IMR-90 (cell line): Measurements from ENCODE around the gene IL6. TPM values are rescaled to one million over a fixed set of nuclear protein-coding genes. Genes with fewer than 3 reads are reported as not detected.

Experiments used
- ATAC-seq: fragments of 200-7000 bp; cut with Tn5 transposase; 2 replicates; pipeline ENCODE4 v1.9.1; 2020; ENCODE audit warnings: low read depth, mild to moderate bottlenecking, moderate library complexity
- BruUV-seq: library from RNA; stranded (reverse); fragments of 400-500 nt; replicated peaks from 2 replicates; lab custom pipeline; 2021; lab: Mats Ljungman, UMichigan
- CTCF ChIA-PET: fragments of 300-600 bp; formaldehyde crosslinking; extraction: SDS; loops from one replicate; lab custom pipeline; 2021; ENCODE audit warnings: antibody characterized with exemption; lab: Yijun Ruan, JAX
- POLR2A ChIA-PET: fragments of 300-600 bp; sonication (Branson Sonifier 250); formaldehyde crosslinking; loops from one replicate; lab custom pipeline; 2022; ENCODE audit warnings: antibody characterized with exemption; ENCODE audit not compliant: unreplicated experiment; lab: Charles Lee
- DNase-seq: peaks from one replicate; pipeline ENCODE4 v3.0.0; 2013
- H2AFZ ChIP-seq: replicated peaks from 2 replicates; pipeline ENCODE3; 2013; ENCODE audit warnings: low read length, mild to moderate bottlenecking; ENCODE audit not compliant: poor library complexity
- H2AK5ac ChIP-seq: 2 replicates; pipeline ENCODE4 v1.6.1; 2013; ENCODE audit warnings: low read depth, low read length, inconsistent platforms
- H2AK9ac ChIP-seq: replicated peaks from 2 replicates; pipeline ENCODE3; 2013; ENCODE audit warnings: mild to moderate bottlenecking, low read depth, low read length, moderate library complexity; ENCODE audit not compliant: poor library complexity
- H2BK120ac ChIP-seq: 2 replicates; pipeline ENCODE4 v1.6.1; 2013; ENCODE audit warnings: low read depth, low read length, inconsistent platforms
- H2BK15ac ChIP-seq: 3 replicates; pipeline ENCODE4 v1.6.1; 2013; ENCODE audit warnings: low read depth, low read length, inconsistent platforms
- H2BK20ac ChIP-seq: 2 replicates; pipeline ENCODE4 v1.6.1; 2013; ENCODE audit warnings: low read depth, mild to moderate bottlenecking, inconsistent platforms, low read length, moderate library complexity
- H2BK5ac ChIP-seq: 2 replicates; pipeline ENCODE4 v1.6.1; 2013; ENCODE audit warnings: mild to moderate bottlenecking, low read depth, low read length, inconsistent platforms; ENCODE audit not compliant: poor library complexity, severe bottlenecking
- H3K14ac ChIP-seq: replicated peaks from 2 replicates; pipeline ENCODE4 v1.6.1; 2013; ENCODE audit warnings: low read depth, low read length, inconsistent platforms
- H3K18ac ChIP-seq: 2 replicates; pipeline ENCODE4 v1.6.1; 2013; ENCODE audit warnings: low read depth, low read length, control low read depth
- H3K23ac ChIP-seq: 2 replicates; pipeline ENCODE4 v1.6.1; 2013; ENCODE audit warnings: low read depth, low read length, inconsistent platforms
- H3K27ac ChIP-seq: 2 replicates; pipeline ENCODE4 v1.5.1; 2013; ENCODE audit warnings: mild to moderate bottlenecking, control low read depth, low read length; ENCODE audit not compliant: insufficient read depth
- H3K27me3 ChIP-seq: 2 replicates; pipeline ENCODE4 v1.6.1; 2013; ENCODE audit warnings: low read length; ENCODE audit not compliant: control insufficient read depth, insufficient read depth
- H3K36me3 ChIP-seq: 2 replicates; pipeline ENCODE4 v1.6.1; 2013; ENCODE audit warnings: low read length, mixed read lengths; ENCODE audit not compliant: control insufficient read depth, insufficient read depth
- H3K4ac ChIP-seq: 2 replicates; pipeline ENCODE4 v1.6.1; 2013; ENCODE audit warnings: low read depth, low read length, inconsistent platforms
- H3K4me1 ChIP-seq: 2 replicates; pipeline ENCODE4 v1.6.1; 2013; ENCODE audit warnings: low read length, mixed read lengths; ENCODE audit not compliant: control insufficient read depth, insufficient read depth
- H3K4me2 ChIP-seq: 2 replicates; pipeline ENCODE4 v1.6.1; 2013; ENCODE audit warnings: low read depth, mild to moderate bottlenecking, control low read depth, low read length, moderate library complexity
- H3K4me3 ChIP-seq: 2 replicates; pipeline ENCODE4 v1.5.1; 2013; ENCODE audit warnings: low read depth, mild to moderate bottlenecking, control low read depth, low read length, moderate library complexity; ENCODE audit not compliant: insufficient read depth
- H3K56ac ChIP-seq: 2 replicates; pipeline ENCODE4 v1.6.1; 2013; ENCODE audit warnings: low read length, inconsistent platforms; ENCODE audit not compliant: insufficient read depth; ENCODE audit errors: extremely low read depth
- H3K79me1 ChIP-seq, 2 experiments: 2 replicates each; pipeline ENCODE4 v1.6.1; 2013; ENCODE audit warnings: low read length in 2 of 2, inconsistent platforms in 1 of 2, low read depth in 1 of 2
- H3K9ac ChIP-seq: 2 replicates; pipeline ENCODE4 v1.6.1; 2013; ENCODE audit warnings: low read depth, low read length, control low read depth
- H3K9me1 ChIP-seq: 2 replicates; pipeline ENCODE4 v1.6.1; 2013; ENCODE audit warnings: low read length, inconsistent platforms; ENCODE audit not compliant: insufficient read depth
- H3K9me3 ChIP-seq: 2 replicates; pipeline ENCODE4 v1.6.1; 2013; ENCODE audit warnings: low read length; ENCODE audit not compliant: control insufficient read depth, insufficient read depth
- H4K20me1 ChIP-seq: 2 replicates; pipeline ENCODE4 v1.6.1; 2013; ENCODE audit warnings: low read length, inconsistent platforms; ENCODE audit not compliant: insufficient read depth
- H4K5ac ChIP-seq: 2 replicates; pipeline ENCODE4 v1.6.1; 2013; ENCODE audit warnings: mild to moderate bottlenecking, low read depth, low read length, control low read depth
- H4K8ac ChIP-seq, 2 experiments: 2 replicates each; pipeline ENCODE4 v1.6.1; 2013; ENCODE audit warnings: low read depth in 2 of 2, low read length in 2 of 2, control low read depth in 1 of 2, inconsistent platforms in 1 of 2
- H4K91ac ChIP-seq: 2 replicates; pipeline ENCODE4 v1.6.1; 2013; ENCODE audit warnings: low read depth, low read length, inconsistent platforms; ENCODE audit not compliant: insufficient read depth
- BHLHE40 ChIP-seq: fragments of 150-350 bp; IDR thresholded peaks from 2 replicates; pipeline ENCODE4 v1.6.1; 2016; ENCODE audit warnings: mild to moderate bottlenecking, low read depth, low read length
- CEBPB ChIP-seq: IDR thresholded peaks from 2 replicates; pipeline ENCODE4 v1.6.1; 2012; ENCODE audit warnings: low read depth, low read length, improper control_type of control experiment
- CHD1 ChIP-seq: IDR thresholded peaks from 2 replicates; pipeline ENCODE4 v1.6.1; 2012; ENCODE audit warnings: low read depth, low read length, improper control_type of control experiment
- CTCF ChIP-seq: conservative IDR thresholded peaks from 2 replicates; pipeline ENCODE4 v1.5.1; 2012; ENCODE audit warnings: mild to moderate bottlenecking, low read depth, low read length, improper control_type of control experiment
- FOS ChIP-seq: fragments of 150-350 bp; IDR thresholded peaks from 2 replicates; pipeline ENCODE4 v1.6.1; 2016; ENCODE audit warnings: low read depth, low read length
- MAFK ChIP-seq: IDR thresholded peaks from 2 replicates; pipeline ENCODE4 v1.6.1; 2012; ENCODE audit warnings: low read depth, low read length, improper control_type of control experiment
- MAZ ChIP-seq: IDR thresholded peaks from 2 replicates; pipeline ENCODE4 v1.6.1; 2012; ENCODE audit warnings: low read depth, mild to moderate bottlenecking, low read length, improper control_type of control experiment, moderate library complexity, borderline replicate concordance
- MXI1 ChIP-seq: IDR thresholded peaks from 2 replicates; pipeline ENCODE4 v1.6.1; 2012; ENCODE audit warnings: low read depth, mild to moderate bottlenecking, low read length, moderate library complexity, borderline replicate concordance
- NFE2L2 ChIP-seq: fragments of 150-350 bp; IDR thresholded peaks from 2 replicates; pipeline ENCODE4 v1.6.1; 2016; ENCODE audit warnings: low read depth, mild to moderate bottlenecking, low read length
- POLR2A ChIP-seq: IDR thresholded peaks from 2 replicates; pipeline ENCODE4 v1.6.1; 2012; ENCODE audit warnings: mild to moderate bottlenecking, low read depth, low read length
- RAD21 ChIP-seq: IDR thresholded peaks from 2 replicates; pipeline ENCODE4 v1.6.1; 2012; ENCODE audit warnings: low read length, improper control_type of control experiment
- RCOR1 ChIP-seq: IDR thresholded peaks from 2 replicates; pipeline ENCODE4 v1.6.1; 2012; ENCODE audit warnings: mild to moderate bottlenecking, low read length, improper control_type of control experiment; ENCODE audit not compliant: insufficient replicate concordance
- RFX5 ChIP-seq: IDR thresholded peaks from 2 replicates; pipeline ENCODE4 v1.8.0; 2012; ENCODE audit warnings: low read depth, mild to moderate bottlenecking, low read length, moderate library complexity
- SMC3 ChIP-seq: fragments of 150-350 bp; IDR thresholded peaks from 2 replicates; pipeline ENCODE4 v1.6.1; 2016; ENCODE audit warnings: low read depth, mild to moderate bottlenecking, antibody characterized with exemption, low read length, moderate library complexity
- USF2 ChIP-seq: fragments of 150-350 bp; IDR thresholded peaks from 2 replicates; pipeline ENCODE4 v1.6.1; 2017; ENCODE audit warnings: mild to moderate bottlenecking, antibody characterized with exemption, low read length, low read depth
- WGBS, 2 experiments: methylation state at CpG; one replicate each; pipeline versions ENCODE4 v1.1.5 to v1.1.7; 2013; ENCODE audit warnings: missing lambda C conversion rate in 2 of 2; ENCODE audit not compliant: insufficient read length in 1 of 2; ENCODE audit errors: extremely low coverage in 2 of 2; 5-methylcytosine and 5-hydroxymethylcytosine counted together
- dilution Hi-C: fragments of 300-500 bp; cut with HindIII; formaldehyde crosslinking; loops from one replicate; pipeline ENCODE4 v1.14.3; 2018; ENCODE audit warnings: low sequenced_read_pairs; ENCODE audit not compliant: unreplicated experiment
- in situ Hi-C: fragments of 300-500 bp; cut with MboI; formaldehyde crosslinking; loops from 3 replicates; pipeline ENCODE4 v1.14.3; 2019; ENCODE audit warnings: low sequenced_read_pairs, inconsistent platforms, mixed read lengths
- intact Hi-C: fragments of 100-400 bp; cut with micrococcal nuclease; formaldehyde crosslinking; loops from 2 replicates; pipeline ENCODE4 v1.10.0; 2022
- polyA plus RNA-seq, 3 experiments: library from polyadenylated mRNA; depleted of rRNA; stranded (reverse); fragments of >200 nt; gene quantifications; 2 replicates each; pipeline ENCODE4 v1.2.3, GENCODE V29; 2012; ENCODE audit warnings: low replicate concordance in 1 of 3
- total RNA-seq: library from RNA; depleted of rRNA; stranded (reverse); fragments of >200 nt; gene quantifications from 2 replicates; pipeline ENCODE4 v1.2.3, GENCODE V29; 2012
- TF ChIP-seq, protein P1 (sequence below): fragments of 150-350 bp; IDR thresholded peaks from 2 replicates; pipeline ENCODE4 v1.6.1; 2016; ENCODE audit warnings: low read depth, mild to moderate bottlenecking, low read length, moderate library complexity, borderline replicate concordance

The IL6 gene
- total and polyA plus RNA-seq, 2 of the 4 experiments (the other 2 are of a cell fraction): 15.2 to 50.8 TPM

DNA sequence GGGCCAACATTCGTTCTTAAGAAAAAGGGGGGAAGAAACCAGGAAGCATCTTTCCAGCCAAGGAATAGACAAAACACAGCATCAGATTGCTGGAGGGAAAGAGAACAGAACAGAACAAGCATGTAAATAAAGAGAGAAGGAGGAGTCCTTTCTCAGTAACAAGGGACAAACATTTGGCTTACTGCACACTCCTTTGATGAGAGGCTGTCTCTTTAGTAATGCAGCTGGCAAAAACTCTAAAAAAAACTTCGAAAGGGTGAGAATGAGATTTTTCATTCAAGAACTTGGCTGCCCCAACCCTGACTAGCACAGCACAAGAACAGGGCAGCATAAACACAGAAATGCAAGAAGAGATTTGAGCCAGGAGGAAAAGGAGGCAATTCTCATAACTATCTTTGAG, 38.9 kb upstream of the IL6 start:
- H2AK5ac ChIP-seq: no peak overlapping the region
- H3K4ac ChIP-seq: no peak overlapping the region
- no peak overlapping the region for H3K23ac ChIP-seq
- H3K27ac ChIP-seq: no peak overlapping the region
- no peak overlapping the region for H2AK9ac ChIP-seq
- H4K20me1 ChIP-seq: no peaks in the 10 kb centered on the region
- 17% methylated on average over 1 of the region's 2 CpGs; no CpG with 5 or more reads in 1 of the 2 experiments for WGBS, 2 experiments
- ChIA-PET POLR2A (no interaction called here), CTCF (no interaction called here)
- H2AFZ ChIP-seq: no peak overlapping the region
- H3K4me1 ChIP-seq: no peaks in the 10 kb centered on the region
- H4K5ac ChIP-seq: no peak overlapping the region
- H3K9me3 ChIP-seq: no peaks in the 10 kb centered on the region
- H2BK120ac ChIP-seq: no peak overlapping the region
- no peak overlapping the region for H3K4me2 ChIP-seq
- no peaks in the 10 kb centered on the region for H3K36me3 ChIP-seq
- H3K4me3 ChIP-seq: no peak overlapping the region
- H4K91ac ChIP-seq: no peak overlapping the region
- peak overlapping the region; percentile 5; the same call in 1 of the 2 replicates for H2BK20ac ChIP-seq
- BruUV-seq: no TSS peak
- ATAC-seq (no peak; the same call in 1 of the 2 replicates), DNase-seq (no peak)
- no peak overlapping the region for H3K9ac ChIP-seq
- H4K8ac ChIP-seq: no peak overlapping the region; a peak in 1 of 4 replicates
- H3K9me1 ChIP-seq: no peaks in the 10 kb centered on the region
- dilution Hi-C loops (no loop called here), in situ Hi-C loops (no loop called here), intact Hi-C loops (no loop called here)
- TF ChIP-seq CTCF: no peak
- TF ChIP-seq POLR2A: no peak
- no peak for TF ChIP-seq NFE2L2
- no peak for TF ChIP-seq CHD1
- no peak for TF ChIP-seq FOS
- TF ChIP-seq RCOR1: no peak
- no peak for TF ChIP-seq MAFK
- TF ChIP-seq CEBPB: no peak
- no peak for TF ChIP-seq RAD21
- no peak for TF ChIP-seq SMC3
- no peak for TF ChIP-seq RFX5
- no peak for TF ChIP-seq BHLHE40
- TF ChIP-seq MXI1: no peak
- TF ChIP-seq USF2: no peak
- TF ChIP-seq MAZ: no peak
- TF ChIP-seq, protein P1, sequence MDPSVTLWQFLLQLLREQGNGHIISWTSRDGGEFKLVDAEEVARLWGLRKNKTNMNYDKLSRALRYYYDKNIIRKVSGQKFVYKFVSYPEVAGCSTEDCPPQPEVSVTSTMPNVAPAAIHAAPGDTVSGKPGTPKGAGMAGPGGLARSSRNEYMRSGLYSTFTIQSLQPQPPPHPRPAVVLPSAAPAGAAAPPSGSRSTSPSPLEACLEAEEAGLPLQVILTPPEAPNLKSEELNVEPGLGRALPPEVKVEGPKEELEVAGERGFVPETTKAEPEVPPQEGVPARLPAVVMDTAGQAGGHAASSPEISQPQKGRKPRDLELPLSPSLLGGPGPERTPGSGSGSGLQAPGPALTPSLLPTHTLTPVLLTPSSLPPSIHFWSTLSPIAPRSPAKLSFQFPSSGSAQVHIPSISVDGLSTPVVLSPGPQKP: no peak
- 0 out of 2 replicates have a peak overlapping the region, but pooled peaks have one; percentile 19 for H3K14ac ChIP-seq
- H3K56ac ChIP-seq: no peak overlapping the region; the same call in 1 of the 2 replicates
- H3K27me3 ChIP-seq: no peaks in the 10 kb centered on the region
- no peak overlapping the region for H2BK15ac ChIP-seq
- H3K79me1 ChIP-seq: no peaks in the 10 kb centered on the region
- H2BK5ac ChIP-seq: no peak overlapping the region
- no peak overlapping the region for H3K18ac ChIP-seq
